NCI-H1694 treated with DMSO at 0.1 percent for 48 hours (cell line): ENCODE data around the gene SUPT6H.

Source experiments
- DNase-seq: peaks from one replicate; lab custom pipeline; 2025; lab: John Stamatoyannopoulos, UW

Gene SUPT6H

DNA sequence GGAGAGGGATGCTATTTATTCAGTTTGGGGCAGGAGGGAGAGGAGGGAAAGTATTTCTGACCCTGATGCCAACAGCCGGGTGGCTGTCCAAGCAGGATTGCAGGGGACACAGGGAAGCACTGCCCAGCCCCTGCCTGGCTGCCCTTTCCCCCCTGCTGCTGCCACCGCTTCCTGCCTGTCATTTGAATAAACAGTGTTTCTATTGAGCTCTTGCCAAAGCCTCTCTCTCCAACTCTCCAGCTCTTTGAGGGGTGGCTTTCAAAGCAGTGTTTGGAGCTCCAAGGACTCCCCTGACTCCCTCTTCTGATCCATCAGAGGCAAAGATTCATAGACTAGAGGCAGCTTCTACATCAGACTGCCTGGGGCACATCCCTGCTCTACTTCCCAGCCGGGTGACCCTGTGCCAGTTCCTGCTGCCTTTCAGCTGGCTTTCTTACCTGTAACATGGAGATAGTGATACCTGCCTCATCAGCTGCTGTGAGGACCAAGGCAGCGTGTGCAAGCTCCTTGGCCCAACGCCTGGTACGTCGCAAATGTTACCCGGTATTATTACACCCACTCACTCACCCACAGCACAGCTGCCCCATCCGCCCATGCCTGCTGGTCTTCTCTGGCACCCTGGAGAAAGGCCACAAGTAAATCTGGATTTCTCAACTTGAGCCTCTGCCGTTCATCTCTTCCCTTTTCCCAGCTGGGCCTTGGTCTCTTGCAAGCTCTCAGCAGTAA lies 40.2 kb downstream of the SUPT6H start:
- DNase-seq = no peak

DNA sequence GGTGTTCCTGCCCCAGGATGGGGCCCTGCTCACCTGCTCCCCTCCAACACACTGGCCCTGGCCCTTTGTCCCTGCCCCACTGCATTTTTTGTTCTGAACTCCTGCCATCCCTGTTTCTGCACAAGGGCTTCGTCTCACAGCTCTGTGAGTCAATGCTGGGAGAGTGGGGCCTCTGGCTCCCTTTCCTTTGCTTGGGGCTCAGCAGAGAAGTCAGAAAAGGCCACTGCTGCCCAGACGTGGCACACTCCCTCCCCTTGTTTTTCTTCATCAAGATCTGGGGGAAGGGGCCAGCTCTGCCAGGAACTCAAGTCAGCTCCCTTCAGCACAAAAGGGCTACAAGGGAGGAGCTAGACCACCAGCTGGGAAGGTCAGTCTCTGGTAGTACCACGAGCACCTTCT lies 40.7 kb downstream of the SUPT6H start:
- no peak for DNase-seq

DNA sequence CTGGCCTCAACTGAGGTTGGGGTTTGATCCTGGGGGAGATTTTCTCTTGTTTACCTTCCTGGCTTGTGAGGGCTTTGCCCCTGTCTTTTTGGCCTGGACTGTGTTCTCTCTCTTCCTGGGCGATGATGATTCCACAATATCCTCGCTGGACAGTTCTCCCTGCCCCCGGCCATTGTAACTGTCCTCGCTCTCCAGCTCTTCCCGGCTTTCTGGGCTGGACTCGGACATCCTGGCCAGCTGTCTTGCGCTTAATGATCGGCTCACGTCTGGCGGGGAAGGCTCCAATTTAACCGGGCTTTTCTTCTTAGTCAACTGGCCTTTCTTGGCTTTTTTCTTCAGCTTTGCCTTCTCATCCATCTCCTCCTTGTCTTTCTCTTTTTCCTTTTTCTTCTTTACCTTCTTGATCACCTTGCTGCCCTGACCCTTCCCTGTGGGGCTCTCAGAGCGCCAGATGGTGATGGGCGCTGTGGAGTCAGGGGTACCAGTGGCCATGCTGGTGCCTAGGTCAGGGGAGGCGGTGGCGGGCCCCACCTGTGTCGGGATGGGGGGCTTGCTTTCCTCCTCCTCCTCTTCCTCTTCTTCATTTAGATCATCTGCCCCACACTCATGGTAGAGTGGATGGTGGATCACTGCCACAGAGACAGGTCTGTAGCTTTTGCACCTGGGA lies 41.7 kb downstream of the SUPT6H start:
- no peak for DNase-seq

DNA sequence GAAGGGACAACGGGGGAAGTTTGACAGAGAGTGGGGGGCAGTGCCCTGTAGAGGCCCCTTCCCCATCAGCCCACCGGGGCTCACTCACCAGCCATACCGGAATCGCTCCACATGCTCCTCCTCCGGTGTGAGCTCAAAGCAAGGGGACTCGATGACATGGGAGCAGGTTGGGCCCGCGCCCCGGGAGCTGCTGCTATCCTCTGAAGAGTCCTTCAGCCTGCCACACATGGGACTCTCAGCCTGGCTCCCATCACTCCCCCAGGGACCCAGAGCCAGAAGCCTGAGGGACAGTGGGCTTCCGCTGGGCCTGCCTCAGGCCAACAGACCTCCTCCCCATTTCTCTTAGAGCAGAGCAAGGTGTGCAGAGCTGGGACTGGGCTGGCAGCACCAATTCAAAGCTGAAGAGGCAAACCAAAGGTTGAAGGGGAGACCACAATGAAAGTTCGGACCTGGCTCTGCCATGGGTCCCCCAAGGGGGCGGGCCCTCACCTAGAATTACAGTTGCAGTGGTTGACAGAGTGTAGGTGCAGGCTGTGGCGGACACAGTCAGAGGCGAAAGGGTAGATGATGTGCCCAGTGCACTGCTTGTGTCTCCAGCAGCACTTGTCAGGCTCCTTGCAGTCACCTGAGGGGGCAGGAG lies 42.3 kb downstream of the SUPT6H start:
- no peak for DNase-seq

DNA sequence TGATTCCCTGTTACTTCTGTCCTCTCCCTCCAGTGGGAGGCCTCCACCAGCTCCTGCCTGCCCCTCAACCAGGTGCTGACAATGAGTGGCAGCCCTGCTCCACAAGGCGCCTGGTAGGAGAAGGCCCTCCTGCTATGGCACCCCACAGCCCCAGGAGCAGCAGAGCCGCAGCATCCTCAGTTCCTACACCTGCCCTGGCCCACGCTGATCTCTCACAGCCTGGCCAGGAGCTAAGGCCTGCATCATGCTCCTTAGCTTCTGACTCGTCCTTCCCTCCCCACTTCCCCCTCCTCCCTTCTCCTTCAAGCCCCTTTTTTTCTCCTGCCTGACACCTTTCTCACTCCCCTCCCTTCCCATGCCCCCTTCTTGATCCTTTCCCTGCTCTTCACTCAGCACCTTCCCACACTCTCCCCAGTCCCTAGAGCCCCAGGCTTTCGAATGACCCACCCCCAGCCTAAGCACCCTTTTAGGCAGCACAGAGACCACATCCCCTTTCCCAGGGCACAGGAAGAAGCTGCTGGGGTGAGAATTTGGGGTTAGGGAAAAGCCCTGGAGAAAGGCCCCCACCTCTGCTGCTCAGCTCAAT lies 43.2 kb downstream of the SUPT6H start:
- no peak for DNase-seq

DNA sequence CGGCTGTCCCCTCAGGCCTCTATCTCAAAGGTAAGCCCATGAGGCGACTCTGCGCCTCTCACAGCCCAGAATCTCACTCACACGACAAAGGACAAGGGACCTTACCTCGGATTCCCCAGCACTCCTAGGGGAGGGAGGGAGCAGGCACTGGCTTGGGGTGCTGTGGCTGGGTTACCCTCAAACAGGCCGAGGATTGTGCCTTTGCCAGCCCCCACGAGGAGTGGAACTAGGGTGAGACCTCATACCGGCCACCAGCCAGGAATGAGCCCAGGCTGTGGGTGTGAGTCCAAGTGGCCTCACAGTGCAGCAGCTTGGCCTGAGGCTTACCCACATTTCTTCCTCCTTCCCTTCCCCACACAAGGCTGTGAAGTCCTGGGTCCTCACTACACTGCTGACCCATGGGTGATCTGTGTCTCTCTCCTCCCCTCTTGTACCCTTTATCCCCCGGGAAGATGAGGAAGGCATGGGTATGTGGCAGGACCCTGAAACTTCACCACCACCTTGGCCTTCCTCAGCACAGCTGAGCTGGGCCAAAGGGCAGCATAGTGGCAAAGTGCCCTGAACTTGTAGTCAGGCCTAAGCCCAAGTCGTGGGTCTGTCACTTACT lies 43.8 kb downstream of the SUPT6H start:
- no peak for DNase-seq

DNA sequence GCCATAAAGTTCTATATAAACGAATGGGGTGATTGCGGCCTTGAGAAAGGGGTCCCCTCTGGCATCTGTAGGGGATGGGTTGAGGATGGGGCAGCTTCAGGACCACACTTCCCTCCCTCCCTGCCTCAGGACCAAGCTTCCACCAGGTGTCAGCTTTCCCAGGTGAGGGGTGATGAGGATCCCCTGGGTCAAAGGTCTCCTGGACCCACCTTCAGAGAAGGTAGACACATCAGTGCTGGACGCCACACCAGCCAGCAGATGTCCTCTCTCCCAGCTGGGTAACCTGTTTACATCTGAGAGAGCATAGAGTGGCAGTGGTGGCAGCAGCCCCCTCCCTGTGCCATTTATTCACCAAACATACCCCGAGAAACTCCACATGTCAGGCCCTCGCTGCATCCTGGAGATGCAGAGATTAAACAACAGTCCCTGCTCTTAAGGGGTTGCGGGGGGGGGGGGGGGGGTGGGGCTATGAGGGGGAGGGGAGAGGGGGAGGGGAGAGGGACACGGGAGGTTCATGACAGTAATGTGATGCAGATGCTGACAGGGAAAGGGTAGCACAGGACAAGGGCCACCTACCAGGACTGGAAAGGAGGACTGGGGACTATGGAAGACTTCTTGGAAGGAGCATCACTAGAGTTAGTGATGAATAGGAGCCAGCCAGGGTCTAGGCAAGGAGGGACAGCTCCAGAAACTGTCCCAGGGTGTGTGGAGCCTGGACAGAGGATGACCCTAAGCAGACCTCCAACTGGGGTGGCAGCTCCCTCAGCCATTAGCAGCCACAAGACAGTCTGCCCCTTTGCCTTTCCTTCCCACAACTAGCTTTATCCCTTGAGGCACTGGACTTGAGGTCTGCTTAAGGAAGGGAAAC lies 44.7 kb downstream of the SUPT6H start:
- DNase-seq = no peak

DNA sequence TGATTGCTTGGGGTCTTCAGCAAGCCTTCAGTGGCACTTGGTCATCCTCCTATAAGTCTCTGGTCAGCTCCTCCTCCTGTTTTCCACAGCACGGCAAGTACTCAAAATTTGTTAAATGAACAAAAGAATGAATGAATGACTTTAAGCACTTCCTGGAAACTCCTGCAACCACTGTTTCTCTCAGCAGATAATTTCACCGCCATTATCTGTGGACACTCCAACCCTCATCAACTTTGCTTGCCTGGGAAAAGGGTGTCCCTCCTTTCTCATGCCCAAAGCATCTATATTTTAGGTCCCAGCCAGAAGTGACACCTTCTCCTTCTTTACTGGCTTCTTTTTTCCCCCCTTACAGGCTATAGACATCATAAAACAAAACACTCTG lies 45.3 kb downstream of the SUPT6H start:
- no peak for DNase-seq

DNA sequence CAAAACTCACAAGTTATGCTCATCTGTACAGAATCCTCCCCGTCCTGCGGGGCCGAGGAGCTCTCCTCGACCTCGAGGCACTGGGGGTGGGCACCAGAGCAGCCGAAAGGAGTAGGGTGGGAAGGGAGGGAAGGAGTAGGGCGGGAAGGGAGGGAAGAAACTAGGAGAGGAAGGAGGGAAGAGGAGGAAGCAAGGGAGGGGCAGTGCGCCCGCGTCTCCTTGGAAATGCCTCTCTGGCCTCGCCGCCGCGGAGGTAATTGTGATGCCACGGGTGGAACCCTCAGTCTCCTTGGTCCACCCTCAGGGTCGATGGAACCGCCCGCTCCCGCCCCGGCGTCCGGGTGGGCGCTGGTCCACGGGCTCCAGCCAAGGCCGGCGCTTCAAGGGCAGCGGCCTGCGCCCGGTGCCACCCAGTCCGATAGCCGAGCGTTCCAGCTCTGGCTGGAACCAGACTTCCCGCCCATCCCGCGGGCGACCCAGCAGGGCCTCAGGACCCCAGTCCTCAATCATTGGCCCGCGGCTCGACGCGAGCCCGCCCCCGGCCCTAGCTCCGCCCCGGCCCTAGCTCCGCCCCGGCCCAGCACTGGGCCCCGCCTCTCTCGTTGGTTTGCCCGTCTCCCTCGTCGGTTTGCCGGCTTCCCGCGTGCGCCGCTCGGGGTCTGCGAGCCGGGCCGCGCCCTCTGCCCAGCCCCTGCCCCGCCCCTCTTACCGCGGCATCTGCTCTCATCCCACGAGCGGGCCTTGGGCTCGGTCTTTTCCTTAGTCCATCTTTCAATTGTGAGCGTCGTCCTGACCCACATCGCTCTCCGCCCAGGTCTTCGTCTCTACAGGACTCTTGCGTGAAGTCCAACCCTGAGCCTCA lies 49.1 kb downstream of the SUPT6H start:
- peak; percentile 89 for DNase-seq

DNA sequence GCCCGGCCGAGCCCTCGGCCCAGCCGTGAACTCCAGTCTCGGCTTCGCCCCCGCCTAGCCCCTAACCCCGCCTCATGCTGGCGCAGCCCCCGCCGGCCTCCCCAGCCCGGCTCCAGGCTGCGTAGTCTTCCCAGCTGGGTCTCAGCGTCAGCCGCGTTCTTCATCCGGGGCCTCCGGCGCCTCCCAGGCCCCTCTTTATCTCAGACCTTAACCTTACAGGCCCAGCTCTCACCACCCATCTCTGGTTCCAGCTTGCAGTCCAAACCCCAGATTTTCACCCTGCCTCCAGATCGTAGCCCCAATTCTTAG lies 49.7 kb downstream of the SUPT6H start, which contains the start of gene PROCA1:
TSS of gene PROCA1 (minus strand) at position 166 of the 309 bp plus-strand sequence. CDS start 228 bp downstream, outside the sequence.
- DNase-seq = no peak

DNA sequence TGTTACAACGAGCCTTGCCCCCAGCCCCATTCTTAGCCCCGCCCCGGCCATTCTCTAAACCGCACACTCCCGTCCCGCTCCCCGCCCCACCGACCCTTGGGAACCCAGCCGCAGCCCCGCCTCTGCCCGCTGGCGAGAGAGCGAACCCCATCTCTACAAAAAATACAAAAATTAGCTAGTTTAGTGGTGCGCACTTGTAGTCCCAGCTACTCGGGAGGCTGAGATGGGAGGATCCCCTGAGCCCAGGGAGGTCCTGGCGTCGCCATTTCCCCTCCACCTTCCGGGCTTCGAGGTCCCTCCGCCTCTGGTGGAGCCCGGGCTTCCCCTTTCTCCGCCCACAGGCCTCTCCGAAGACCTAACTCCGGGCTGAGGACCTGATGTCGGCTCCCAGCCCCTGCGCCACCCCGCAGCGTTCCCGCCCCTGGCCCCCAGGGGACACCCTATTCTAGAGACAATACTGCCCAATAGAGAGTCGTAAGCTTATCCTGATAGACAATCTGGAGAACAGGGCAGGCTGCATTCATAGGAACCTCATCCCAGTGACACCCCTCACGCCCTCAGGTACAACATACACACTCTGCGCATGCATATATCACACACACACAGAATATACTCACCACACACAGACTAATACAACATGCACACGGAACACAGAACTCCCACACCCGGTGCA lies 50.2 kb downstream of the SUPT6H start:
- no peak for DNase-seq

DNA sequence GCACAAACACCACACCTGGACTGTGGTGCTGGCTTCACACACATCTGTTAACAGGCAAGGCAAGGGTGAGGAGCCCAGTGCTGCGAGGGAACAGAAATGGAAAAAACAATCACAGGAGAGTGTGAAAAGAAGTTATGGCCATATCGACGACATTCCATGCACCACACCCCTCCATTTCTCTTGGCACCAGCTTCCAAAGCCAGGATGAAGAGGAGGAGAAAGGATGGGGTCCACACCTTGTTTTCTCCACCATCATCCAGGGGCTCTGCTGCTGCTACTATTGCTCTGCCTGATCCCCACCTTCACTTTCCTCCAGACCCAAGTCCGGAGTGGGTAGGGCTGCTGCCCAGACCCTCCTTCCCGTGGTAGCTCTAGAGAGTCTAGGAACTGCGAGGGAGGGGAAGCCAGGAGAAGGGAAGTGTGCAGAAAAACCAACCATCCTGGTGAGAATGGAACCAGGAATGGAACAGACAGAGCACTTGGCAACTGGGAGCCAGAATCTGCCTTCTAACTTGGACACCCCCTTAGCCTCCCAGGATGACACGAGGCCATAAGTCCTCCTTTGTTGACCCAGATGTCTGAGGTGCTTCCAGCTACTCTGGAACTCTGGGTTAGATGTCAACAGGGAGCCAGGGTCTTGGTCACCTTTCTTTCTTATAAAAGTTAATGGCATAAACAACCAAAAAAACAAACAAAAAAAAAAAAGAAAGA lies 50.9 kb downstream of the SUPT6H start:
- DNase-seq = no peak

DNA sequence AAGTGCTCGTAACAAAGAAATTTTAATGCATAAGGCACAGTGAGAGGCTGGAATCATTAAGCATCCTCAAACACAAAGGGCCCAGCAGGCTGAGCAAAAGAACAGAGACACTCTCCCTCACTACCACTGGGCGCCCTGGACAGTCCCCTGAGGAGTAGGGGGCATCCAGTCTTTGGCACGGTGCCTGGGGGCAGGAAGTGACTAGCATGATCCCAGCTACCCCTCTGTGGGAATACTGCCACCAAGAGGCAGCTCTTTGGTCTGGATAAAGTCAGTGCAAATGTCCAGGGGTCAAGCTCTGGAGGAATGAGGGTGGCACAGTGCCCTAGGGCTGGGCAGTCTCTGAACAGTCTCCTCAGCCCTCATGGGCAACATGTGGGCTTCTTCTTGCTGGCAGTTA lies 52.3 kb downstream of the SUPT6H start:
- DNase-seq = no peak

DNA sequence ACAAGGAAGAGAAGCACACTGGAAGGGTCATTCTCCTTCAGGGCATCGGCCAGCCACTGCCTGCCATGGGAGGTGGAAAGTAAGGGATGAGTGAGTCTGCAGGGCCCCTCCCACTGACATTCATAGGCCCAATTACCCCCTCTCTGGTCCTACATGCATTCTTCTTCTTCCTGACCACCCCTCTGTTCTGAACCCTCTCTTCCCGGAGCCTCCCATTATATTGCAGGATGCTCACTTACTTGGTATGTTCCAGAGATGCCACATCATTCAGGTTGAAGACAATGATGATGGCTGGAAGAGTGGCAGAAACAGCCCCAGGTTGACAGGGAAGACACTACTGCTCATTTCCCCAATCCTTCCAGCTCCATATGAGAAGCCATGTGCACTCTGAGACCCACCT lies 53.2 kb downstream of the SUPT6H start:
- DNase-seq = no peak

DNA sequence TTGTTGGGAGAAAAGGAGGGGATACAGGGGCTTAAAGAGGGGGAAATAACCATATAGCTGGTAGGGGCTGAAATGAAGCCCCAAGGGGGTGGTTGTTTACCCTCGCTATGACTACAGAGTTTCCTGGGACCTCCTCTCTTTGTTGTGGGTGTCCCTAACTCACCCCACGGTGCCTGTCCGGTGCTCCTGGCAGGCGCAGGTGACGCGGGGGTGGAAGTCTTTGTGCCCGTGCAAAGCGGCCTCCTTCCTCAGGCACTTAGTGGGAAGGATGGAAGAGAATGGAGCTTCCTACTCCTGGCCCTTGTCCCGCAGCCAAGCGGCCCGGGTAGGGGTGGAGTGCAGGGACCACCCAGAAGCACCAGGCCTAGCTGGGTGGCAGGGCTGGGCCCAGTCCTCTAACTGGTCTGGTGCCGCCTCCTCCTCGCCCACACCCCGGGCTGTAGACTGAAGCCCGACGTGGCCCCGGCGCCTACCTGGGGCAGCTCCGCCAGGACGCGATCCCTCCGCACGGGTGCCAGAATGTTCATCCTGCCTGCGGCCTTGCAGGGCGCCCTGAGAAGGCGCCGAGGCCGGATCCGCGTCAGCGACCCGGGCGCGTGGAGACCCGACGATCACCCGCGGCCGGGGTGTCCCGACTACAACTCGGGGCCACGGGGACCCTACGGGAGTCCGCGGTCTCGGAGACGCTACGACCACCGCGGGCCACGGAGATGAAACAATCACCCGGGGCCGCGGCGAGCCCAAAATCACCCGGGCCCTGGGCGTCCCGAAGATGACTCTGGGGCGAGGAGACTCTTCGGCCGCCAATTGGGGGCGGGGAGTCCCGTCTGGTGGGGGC lies 55.0 kb downstream of the SUPT6H start:
- no peak for DNase-seq

DNA sequence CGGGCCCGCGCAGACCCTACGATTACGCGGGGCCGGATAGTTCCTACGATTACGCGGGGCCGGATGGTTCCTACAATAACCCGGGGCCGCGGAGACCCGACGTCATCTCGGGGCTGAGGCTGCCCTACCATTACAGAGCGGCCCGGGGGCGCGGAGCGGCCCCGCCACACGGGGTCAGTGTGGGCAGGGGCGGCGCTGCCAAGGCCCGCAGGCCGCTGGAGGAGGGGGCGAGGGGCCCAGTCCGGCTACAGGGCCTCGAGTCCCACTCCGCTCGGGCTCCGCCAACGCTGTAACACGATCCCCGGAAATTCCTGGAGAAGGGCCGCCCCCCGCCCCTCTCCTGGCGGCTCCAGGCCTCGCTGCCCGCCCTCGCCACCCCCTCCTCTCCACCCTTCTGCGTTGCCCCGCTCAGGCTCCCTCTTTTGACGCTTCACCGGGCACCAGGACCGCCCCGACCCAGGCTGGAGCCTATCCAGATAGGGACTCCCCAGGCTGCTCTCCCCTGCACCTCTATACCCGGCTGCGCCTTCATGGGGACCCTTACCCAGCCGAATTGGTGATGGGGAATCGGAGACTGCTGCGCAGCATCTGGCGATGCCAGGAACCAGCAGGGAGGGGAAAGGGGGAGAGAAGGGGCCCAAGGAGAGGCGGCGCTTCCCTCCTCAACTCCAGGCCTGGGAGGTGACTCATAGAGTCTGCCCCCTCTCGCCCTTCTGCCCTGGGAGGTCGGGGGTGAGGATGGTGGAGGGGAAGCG lies 55.8 kb downstream of the SUPT6H start, which contains the start of gene RAB34:
TSS of gene RAB34 (minus strand) at position 291 of the 755 bp plus-strand sequence. CDS start 602 bp downstream, outside the sequence.
- DNase-seq = peak; percentile 82

DNA sequence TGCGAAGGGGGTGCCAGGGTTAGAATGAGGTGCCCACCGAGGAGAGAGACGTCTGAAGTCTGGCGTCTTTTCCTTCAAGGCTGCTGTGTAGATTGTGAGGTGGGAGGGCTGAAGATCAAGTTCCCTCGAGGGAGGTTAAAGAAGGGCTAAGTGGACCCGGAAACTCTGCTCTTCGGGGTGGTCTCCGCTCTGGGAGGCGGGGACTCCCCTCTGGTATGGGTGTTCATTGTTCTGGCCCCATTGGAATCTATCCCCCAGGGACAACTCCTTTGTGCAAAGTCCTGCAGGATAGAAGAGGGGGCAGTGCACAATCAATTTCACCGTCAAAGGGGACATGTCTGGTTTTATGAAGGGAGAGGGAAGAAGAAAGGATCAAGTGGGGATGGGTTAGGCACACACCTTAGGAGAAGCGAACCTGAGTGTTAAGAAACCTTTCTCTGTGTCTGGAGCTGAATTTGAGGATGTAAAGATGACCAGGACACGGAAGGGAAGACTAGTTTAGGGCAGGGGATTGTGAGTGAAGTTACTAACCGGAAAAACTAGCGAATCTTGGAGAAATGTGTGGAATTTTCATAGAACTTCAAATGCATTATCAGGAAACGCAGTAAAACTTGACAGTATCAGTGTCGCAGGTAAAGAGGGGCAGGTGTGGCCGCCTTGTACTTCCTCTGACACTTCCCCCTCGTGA lies 56.5 kb downstream of the SUPT6H start:
- DNase-seq = no peak
